Measurements from ENCODE around the gene PURB. TPM values are rescaled to one million over a fixed set of nuclear protein-coding genes. Genes with fewer than 3 reads are reported as not detected.
A peak's percentile ranks its signal among the peaks of the same experiment; 100 is the strongest.

PURB gene
- total and polyA plus RNA-seq, 2 experiments from 2014 or later, result 3.1 to 27.1 TPM

- TF ChIP-seq, protein P1, sequence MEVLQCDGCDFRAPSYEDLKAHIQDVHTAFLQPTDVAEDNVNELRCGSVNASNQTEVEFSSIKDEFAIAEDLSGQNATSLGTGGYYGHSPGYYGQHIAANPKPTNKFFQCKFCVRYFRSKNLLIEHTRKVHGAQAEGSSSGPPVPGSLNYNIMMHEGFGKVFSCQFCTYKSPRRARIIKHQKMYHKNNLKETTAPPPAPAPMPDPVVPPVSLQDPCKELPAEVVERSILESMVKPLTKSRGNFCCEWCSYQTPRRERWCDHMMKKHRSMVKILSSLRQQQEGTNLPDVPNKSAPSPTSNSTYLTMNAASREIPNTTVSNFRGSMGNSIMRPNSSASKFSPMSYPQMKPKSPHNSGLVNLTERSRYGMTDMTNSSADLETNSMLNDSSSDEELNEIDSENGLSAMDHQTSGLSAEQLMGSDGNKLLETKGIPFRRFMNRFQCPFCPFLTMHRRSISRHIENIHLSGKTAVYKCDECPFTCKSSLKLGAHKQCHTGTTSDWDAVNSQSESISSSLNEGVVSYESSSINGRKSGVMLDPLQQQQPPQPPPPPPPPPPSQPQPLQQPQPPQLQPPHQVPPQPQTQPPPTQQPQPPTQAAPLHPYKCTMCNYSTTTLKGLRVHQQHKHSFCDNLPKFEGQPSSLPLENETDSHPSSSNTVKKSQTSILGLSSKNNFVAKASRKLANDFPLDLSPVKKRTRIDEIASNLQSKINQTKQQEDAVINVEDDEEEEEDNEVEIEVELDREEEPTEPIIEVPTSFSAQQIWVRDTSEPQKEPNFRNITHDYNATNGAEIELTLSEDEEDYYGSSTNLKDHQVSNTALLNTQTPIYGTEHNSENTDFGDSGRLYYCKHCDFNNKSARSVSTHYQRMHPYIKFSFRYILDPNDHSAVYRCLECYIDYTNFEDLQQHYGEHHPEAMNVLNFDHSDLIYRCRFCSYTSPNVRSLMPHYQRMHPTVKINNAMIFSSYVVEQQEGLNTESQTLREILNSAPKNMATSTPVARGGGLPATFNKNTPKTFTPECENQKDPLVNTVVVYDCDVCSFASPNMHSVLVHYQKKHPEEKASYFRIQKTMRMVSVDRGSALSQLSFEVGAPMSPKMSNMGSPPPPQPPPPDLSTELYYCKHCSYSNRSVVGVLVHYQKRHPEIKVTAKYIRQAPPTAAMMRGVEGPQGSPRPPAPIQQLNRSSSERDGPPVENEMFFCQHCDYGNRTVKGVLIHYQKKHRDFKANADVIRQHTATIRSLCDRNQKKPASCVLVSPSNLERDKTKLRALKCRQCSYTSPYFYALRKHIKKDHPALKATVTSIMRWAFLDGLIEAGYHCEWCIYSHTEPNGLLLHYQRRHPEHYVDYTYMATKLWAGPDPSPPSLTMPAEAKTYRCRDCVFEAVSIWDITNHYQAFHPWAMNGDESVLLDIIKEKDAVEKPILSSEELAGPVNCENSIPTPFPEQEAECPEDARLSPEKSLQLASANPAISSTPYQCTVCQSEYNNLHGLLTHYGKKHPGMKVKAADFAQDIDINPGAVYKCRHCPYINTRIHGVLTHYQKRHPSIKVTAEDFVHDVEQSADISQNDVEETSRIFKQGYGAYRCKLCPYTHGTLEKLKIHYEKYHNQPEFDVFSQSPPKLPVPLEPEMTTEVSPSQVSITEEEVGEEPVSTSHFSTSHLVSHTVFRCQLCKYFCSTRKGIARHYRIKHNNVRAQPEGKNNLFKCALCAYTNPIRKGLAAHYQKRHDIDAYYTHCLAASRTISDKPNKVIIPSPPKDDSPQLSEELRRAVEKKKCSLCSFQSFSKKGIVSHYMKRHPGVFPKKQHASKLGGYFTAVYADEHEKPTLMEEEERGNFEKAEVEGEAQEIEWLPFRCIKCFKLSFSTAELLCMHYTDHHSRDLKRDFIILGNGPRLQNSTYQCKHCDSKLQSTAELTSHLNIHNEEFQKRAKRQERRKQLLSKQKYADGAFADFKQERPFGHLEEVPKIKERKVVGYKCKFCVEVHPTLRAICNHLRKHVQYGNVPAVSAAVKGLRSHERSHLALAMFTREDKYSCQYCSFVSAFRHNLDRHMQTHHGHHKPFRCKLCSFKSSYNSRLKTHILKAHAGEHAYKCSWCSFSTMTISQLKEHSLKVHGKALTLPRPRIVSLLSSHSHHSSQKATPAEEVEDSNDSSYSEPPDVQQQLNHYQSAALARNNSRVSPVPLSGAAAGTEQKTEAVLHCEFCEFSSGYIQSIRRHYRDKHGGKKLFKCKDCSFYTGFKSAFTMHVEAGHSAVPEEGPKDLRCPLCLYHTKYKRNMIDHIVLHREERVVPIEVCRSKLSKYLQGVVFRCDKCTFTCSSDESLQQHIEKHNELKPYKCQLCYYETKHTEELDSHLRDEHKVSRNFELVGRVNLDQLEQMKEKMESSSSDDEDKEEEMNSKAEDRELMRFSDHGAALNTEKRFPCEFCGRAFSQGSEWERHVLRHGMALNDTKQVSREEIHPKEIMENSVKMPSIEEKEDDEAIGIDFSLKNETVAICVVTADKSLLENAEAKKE (CRISPR knock-in tag; IDR thresholded peaks at IDR 0.05), result no peak
Measured at GRCh38 chr7:44882899-44883298, 2.4 kb downstream of the PURB start (continued).

DNA sequence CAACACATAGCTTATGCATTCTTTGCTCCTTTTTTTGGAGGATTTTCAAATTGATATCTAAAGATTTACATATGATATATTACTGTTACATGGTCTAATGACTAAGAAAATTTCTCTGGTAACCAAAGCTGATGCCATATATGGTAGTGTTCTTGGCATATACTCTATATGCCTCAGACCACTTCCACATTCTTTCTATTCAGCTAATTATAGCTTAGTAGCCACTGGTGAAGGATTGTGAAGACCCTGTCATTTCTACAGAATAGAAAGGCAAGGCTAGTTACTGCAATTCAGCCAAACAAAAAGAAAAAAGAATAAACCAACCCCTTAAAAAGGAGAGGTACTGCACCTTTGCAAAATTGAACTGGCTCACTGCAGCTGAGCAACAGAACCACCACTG is 3.7 kb downstream of the PURB start:
- DNase-seq (ENCODE audit: low spot score) (no peak), ATAC-seq (no peak)
- Mint-ChIP-seq H3K36me3 (ENCODE audit: low read depth) (peaks cover 24% of the 10 kb centered on the region), H3K27me3 (ENCODE audit: insufficient read depth, low read depth, poor library complexity) (peaks cover 4% of the 10 kb centered on the region), H3K9me3 (peaks cover 4% of the 10 kb centered on the region; the same call in 1 of the 3 replicates), H3K27ac (no peak overlapping the region), H3K4me3 (peak overlapping the region; percentile 92), H3K4me1 (peaks cover 32% of the 10 kb centered on the region; the same call in 2 of the 3 replicates)
- H3K4me3 ChIP-seq, result peak overlapping the region; percentile 98
- H2AFZ ChIP-seq, result no peak overlapping the region
- H4K20me1 ChIP-seq (replicated peaks; ENCODE audit: insufficient read depth), result peaks cover 29% of the 10 kb centered on the region
- 0 out of 2 replicates have a peak overlapping the region, but pooled peaks have one; percentile 12 for H3K27ac ChIP-seq (ENCODE audit: low read depth)
- peak overlapping the region; percentile 85 for H3K4me2 ChIP-seq
- no peaks in the 10 kb centered on the region for H3K27me3 ChIP-seq (ENCODE audit: insufficient read depth)
- peaks cover 29% of the 10 kb centered on the region for H3K4me1 ChIP-seq (ENCODE audit: insufficient read depth)
- no peaks in the 10 kb centered on the region for H3K9me2 ChIP-seq (ENCODE audit: insufficient read depth)
- peaks cover 61% of the 10 kb centered on the region for H3K79me2 ChIP-seq (replicated peaks; ENCODE audit: insufficient read depth)
- H3K36me3 ChIP-seq (ENCODE audit: insufficient read depth), result peaks cover 5% of the 10 kb centered on the region; the same call in 1 of the 2 replicates
- H3F3A ChIP-seq (replicated peaks; ENCODE audit: low read depth), result peaks cover 13% of the 10 kb centered on the region; the same call in 1 of the 2 replicates
- TF ChIP-seq ZNF331 (CRISPR knock-in tag; IDR thresholded peaks at IDR 0.05; ENCODE audit: low read depth) (no peak), EZH2phosphoT487 (IDR thresholded peaks at IDR 0.05; ENCODE audit: unreplicated experiment) (no peak), STAT1 (IDR thresholded peaks at IDR 0.05; ENCODE audit: unreplicated experiment) (no peak), ZNF114 (CRISPR knock-in tag; IDR thresholded peaks at IDR 0.05) (no peak), NANOG (IDR thresholded peaks at IDR 0.05; ENCODE audit: borderline replicate concordance) (no peak), POLR2AphosphoS5 (IDR thresholded peaks at IDR 0.05; ENCODE audit: low read depth) (no peak), JUNB (IDR thresholded peaks at IDR 0.05; ENCODE audit: unreplicated experiment) (no peak)
- TF ChIP-seq, protein P1 (CRISPR knock-in tag; IDR thresholded peaks at IDR 0.05), result no peak
- TF ChIP-seq, protein P2, sequence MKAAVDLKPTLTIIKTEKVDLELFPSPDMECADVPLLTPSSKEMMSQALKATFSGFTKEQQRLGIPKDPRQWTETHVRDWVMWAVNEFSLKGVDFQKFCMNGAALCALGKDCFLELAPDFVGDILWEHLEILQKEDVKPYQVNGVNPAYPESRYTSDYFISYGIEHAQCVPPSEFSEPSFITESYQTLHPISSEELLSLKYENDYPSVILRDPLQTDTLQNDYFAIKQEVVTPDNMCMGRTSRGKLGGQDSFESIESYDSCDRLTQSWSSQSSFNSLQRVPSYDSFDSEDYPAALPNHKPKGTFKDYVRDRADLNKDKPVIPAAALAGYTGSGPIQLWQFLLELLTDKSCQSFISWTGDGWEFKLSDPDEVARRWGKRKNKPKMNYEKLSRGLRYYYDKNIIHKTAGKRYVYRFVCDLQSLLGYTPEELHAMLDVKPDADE (IDR thresholded peaks at IDR 0.05), result no peak

Measured in GM23338 (cell line).